Measurements from ENCODE around the gene PPIB. TPM values are rescaled to one million over a fixed set of nuclear protein-coding genes. Genes with fewer than 3 reads are reported as not detected.

PPIB gene
- total RNA-seq, 4 donors from 2014 or later, result 1,046 to 3,819 (median 1,394) TPM

DNA sequence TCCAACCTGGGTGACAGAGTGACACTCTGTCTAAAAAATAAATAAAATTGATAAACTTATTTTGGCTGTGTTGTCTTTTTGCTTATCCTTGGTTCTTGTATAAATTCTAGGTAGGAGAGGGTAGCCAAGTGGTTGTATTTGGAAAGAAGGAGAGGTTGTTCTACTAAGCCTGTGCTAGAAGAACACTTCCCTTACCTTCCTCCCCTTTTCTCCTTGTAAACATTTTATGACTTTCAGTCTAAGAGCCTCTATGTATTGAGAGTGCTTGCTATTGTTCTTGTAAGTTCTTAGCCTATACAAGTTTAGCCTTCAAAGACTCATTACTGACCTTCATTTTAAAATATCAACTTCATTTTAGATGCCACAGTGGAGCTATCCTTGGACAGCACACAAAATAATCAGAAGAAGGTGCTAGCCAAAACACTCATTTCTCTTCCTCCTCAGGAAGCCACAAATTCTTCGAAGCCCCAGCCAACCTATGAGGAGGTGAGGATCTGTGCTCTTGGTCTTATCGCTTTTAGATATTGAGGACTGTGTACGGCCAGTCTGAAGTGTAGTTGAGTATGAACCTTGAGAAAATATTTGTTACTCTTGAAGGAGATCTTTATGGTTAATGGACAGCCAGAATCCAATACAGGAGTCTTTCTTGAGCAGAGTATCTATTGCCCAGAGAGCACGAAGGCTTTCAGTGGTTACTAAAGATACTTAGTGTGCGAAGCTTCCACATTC lies 44.9 kb downstream of the PPIB start:
- H3K4me3 ChIP-seq (replicated peaks in 1 of 3), result no peak overlapping the region
- no peaks in the 10 kb centered on the region for H3K9me3 ChIP-seq
- WGBS, 2 donors, result 92 to 96% methylated on average over 5 of the region's 5 CpGs
- peaks cover 10 to 29% of the 10 kb centered on the region in 2 donors for H3K4me1 ChIP-seq
- intact Hi-C loops (cut with DNase I), result no loop called here
- TF ChIP-seq, protein P1, sequence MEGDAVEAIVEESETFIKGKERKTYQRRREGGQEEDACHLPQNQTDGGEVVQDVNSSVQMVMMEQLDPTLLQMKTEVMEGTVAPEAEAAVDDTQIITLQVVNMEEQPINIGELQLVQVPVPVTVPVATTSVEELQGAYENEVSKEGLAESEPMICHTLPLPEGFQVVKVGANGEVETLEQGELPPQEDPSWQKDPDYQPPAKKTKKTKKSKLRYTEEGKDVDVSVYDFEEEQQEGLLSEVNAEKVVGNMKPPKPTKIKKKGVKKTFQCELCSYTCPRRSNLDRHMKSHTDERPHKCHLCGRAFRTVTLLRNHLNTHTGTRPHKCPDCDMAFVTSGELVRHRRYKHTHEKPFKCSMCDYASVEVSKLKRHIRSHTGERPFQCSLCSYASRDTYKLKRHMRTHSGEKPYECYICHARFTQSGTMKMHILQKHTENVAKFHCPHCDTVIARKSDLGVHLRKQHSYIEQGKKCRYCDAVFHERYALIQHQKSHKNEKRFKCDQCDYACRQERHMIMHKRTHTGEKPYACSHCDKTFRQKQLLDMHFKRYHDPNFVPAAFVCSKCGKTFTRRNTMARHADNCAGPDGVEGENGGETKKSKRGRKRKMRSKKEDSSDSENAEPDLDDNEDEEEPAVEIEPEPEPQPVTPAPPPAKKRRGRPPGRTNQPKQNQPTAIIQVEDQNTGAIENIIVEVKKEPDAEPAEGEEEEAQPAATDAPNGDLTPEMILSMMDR (IDR thresholded peaks at IDR 0.05), result no peak
- TF ChIP-seq POLR2A (IDR thresholded peaks at IDR 0.05), result no peak
- peak overlapping the region in 2 of 3 donors; percentile 0 to 39 for H3K27ac ChIP-seq
- peaks cover 44 to 46% of the 10 kb centered on the region in 2 donors for H3K36me3 ChIP-seq
- H3K27me3 ChIP-seq, result no peaks in the 10 kb centered on the region
- no peak for DNase-seq

DNA sequence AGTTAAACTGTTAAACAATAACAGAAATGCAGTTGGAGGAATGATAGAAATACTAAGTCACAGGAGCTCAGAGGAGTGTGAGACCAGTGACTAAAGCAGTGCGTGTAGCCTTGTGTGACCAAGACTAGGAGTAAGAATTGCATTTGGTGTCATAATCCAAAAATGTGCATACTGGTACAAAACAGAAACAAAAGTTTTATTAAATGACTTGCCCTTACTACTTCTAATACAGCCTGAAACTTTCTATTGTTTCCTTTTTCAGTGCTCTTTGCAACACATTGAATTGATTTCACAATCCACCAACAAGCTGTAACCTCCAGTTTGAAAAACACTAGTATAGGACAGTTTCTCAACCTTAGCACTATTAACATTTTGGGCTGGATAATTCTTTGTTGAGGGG lies 49.9 kb downstream of the PPIB start:
- no peaks in the 10 kb centered on the region for H3K27me3 ChIP-seq
- H3K4me3 ChIP-seq (replicated peaks in 1 of 3), result no peak overlapping the region
- no peak for TF ChIP-seq POLR2A (IDR thresholded peaks at IDR 0.05)
- TF ChIP-seq, protein P1 (IDR thresholded peaks at IDR 0.05), result no peak
- WGBS, 2 donors, result 87 to 94% methylated on average over 1 of the region's 1 CpG
- H3K9me3 ChIP-seq, result no peaks in the 10 kb centered on the region
- H3K4me1 ChIP-seq, result peaks cover 42 to 78% of the 10 kb centered on the region in 2 donors
- peak overlapping the region; percentile 12 to 81 (median 47) for H3K27ac ChIP-seq
- no peak for DNase-seq
- H3K36me3 ChIP-seq, result peaks cover 4 to 29% of the 10 kb centered on the region in 2 donors
- intact Hi-C loops (cut with DNase I), result no loop called here

- Histone ChIP-seq H3K27ac (peak overlapping the region; percentile 12 to 81 (median 81)), H3K36me3 (peaks cover 3 to 29% of the 10 kb centered on the region in 2 donors), H3K4me1 (peaks cover 48 to 80% of the 10 kb centered on the region in 2 donors), H3K4me3 (replicated peaks in 1 of 3) (no peak overlapping the region), H3K27me3 (no peaks in the 10 kb centered on the region), H3K9me3 (no peaks in the 10 kb centered on the region)
- no peak for DNase-seq
- 69 to 70% methylated on average over 4 of the region's 4 CpGs for WGBS, 2 donors
- intact Hi-C loops (cut with DNase I), result no loop called here
- TF ChIP-seq, protein P1 (IDR thresholded peaks at IDR 0.05), result no peak
- no peak for TF ChIP-seq POLR2A (IDR thresholded peaks at IDR 0.05)
Measured at GRCh38 chr15:64112073-64112772, 50.6 kb downstream of the PPIB start.

- DNase-seq, result no peak
- WGBS, 2 donors, result 29 to 44% methylated on average over 3 of the region's 3 CpGs
- Histone ChIP-seq H3K36me3 (peaks cover 3 to 29% of the 10 kb centered on the region in 2 donors), H3K27me3 (no peaks in the 10 kb centered on the region), H3K4me3 (replicated peaks in 1 of 3) (no peak overlapping the region), H3K9me3 (no peaks in the 10 kb centered on the region), H3K27ac (peak overlapping the region; percentile 12 to 81 (median 81)), H3K4me1 (peaks cover 54 to 80% of the 10 kb centered on the region in 2 donors)
- intact Hi-C loops (cut with DNase I), result no loop called here
- TF ChIP-seq, protein P1 (IDR thresholded peaks at IDR 0.05), result no peak
- TF ChIP-seq POLR2A (IDR thresholded peaks at IDR 0.05), result no peak
Measured at GRCh38 chr15:64111679-64112050, 51.2 kb downstream of the PPIB start.
